Endothelial cell of umbilical vein (primary cell): ENCODE results near the gene SLC52A1. TPM values are rescaled to one million over a fixed set of nuclear protein-coding genes. Genes with fewer than 3 reads are reported as not detected.

Source experiments
- BruUV-seq: library from RNA; stranded (reverse); fragments of 400-500 nt; replicated peaks from 2 replicates; lab custom pipeline; 2021; lab: Mats Ljungman, UMichigan
- CTCF ChIA-PET: fragments of 300-600, 350-600 bp; sonication (Branson Sonifier 250); formaldehyde crosslinking; loops from one replicate; lab custom pipeline; 2021; ENCODE audit warnings: antibody characterized with exemption, inconsistent platforms; lab: Charles Lee
- POLR2A ChIA-PET: fragments of 300-600, 350-600 bp; sonication (Branson Sonifier 250); formaldehyde crosslinking; loops from one replicate; lab custom pipeline; 2021; ENCODE audit warnings: antibody characterized with exemption, inconsistent platforms; lab: Charles Lee
- DNase-seq: peaks from one replicate; pipeline ENCODE4 v3.0.0-alpha.2; 2011; ENCODE audit warnings: low read depth, low spot score
- FAIRE-seq: peaks from 2 replicates; lab custom pipeline; 2011; peaks lifted over from hg19 to GRCh38; lab: Jason Lieb, UNC
- H2AFZ ChIP-seq: 2 replicates; pipeline ENCODE4 v1.6.0; 2012; ENCODE audit warnings: low read depth, low read length, control low read depth, inconsistent platforms
- H3K27ac ChIP-seq: 2 replicates; pipeline ENCODE4 v1.5.1; 2011; ENCODE audit warnings: low read depth, mild to moderate bottlenecking, control low read depth, low read length, moderate library complexity; ENCODE audit not compliant: insufficient read depth
- H3K27me3 ChIP-seq, 2 experiments: 2 replicates each; pipeline versions ENCODE4 v1.6.0 to v1.6.1; 2011; ENCODE audit warnings: low read length in 2 of 2, mixed read lengths in 1 of 2; ENCODE audit not compliant: control insufficient read depth in 2 of 2, insufficient read depth in 2 of 2
- H3K36me3 ChIP-seq, 2 experiments: 2 replicates in 1 of 2; 3 replicates in 1 of 2; pipeline ENCODE4 v1.5.1; 2011; ENCODE audit warnings: low read length in 2 of 2, mild to moderate bottlenecking in 1 of 2, moderate library complexity in 1 of 2; ENCODE audit not compliant: control insufficient read depth in 2 of 2, insufficient read depth in 2 of 2; ENCODE audit errors: extremely low read depth in 1 of 2
- H3K4me1 ChIP-seq: 3 replicates; pipeline ENCODE4 v1.5.1; 2011; ENCODE audit warnings: mild to moderate bottlenecking, low read length; ENCODE audit not compliant: control insufficient read depth, insufficient read depth; ENCODE audit errors: extremely low read depth
- H3K4me2 ChIP-seq: 2 replicates; pipeline ENCODE4 v1.6.1; 2011; ENCODE audit warnings: low read length, control low read depth, mixed read lengths; ENCODE audit not compliant: insufficient read depth
- H3K4me3 ChIP-seq, 3 experiments: fragments of 200-600 bp in 1 of 3; sonication (generic), shearing (Covaris generic) in 1 of 3; replicated peaks in 1 of 3; 2 replicates each; pipeline ENCODE4 v1.5.1; 2011 to 2016; ENCODE audit warnings: control low read depth in 3 of 3, low read length in 3 of 3, mild to moderate bottlenecking in 2 of 3, inconsistent platforms in 1 of 3, low read depth in 1 of 3, moderate library complexity in 1 of 3; ENCODE audit not compliant: insufficient read depth in 1 of 3
- H3K79me2 ChIP-seq: 2 replicates; pipeline ENCODE4 v1.6.0; 2012; ENCODE audit warnings: low read length, inconsistent platforms; ENCODE audit not compliant: control insufficient read depth, insufficient read depth
- H3K9ac ChIP-seq: replicated peaks from 2 replicates; pipeline ENCODE3; 2011; ENCODE audit warnings: low read length, control low read depth; ENCODE audit not compliant: insufficient read depth; ENCODE audit errors: extremely low read depth
- H3K9me1 ChIP-seq: replicated peaks from 3 replicates; pipeline ENCODE4 v1.6.0; 2011; ENCODE audit warnings: mild to moderate bottlenecking, low read length; ENCODE audit not compliant: control insufficient read depth, insufficient read depth; ENCODE audit errors: extremely low read depth
- H3K9me3 ChIP-seq: replicated peaks from 2 replicates; pipeline ENCODE4 v1.5.1; 2012; ENCODE audit warnings: low read length, inconsistent platforms; ENCODE audit not compliant: control insufficient read depth, insufficient read depth
- H4K20me1 ChIP-seq: replicated peaks from 2 replicates; pipeline ENCODE3; 2011; ENCODE audit warnings: mild to moderate bottlenecking, low read length; ENCODE audit not compliant: control insufficient read depth, insufficient read depth; ENCODE audit errors: extremely low read depth
- CTCF ChIP-seq, 2 donors: IDR thresholded peaks; 1 replicate in 1 of 2; 2 replicates in 1 of 2; pipeline ENCODE4 v1.5.1; 2011; ENCODE audit warnings: low read length in 2 of 2, mild to moderate bottlenecking in 2 of 2, moderate library complexity in 2 of 2, control low read depth in 1 of 2, inconsistent platforms in 1 of 2, low read depth in 1 of 2; ENCODE audit not compliant: insufficient read depth in 1 of 2; ENCODE audit errors: extremely low read depth in 1 of 2
- EZH2 ChIP-seq: IDR thresholded peaks from 2 replicates; pipeline ENCODE4 v1.6.1; 2012; ENCODE audit warnings: borderline replicate concordance, low read depth, mild to moderate bottlenecking, moderate library complexity, low read length, inconsistent platforms; ENCODE audit not compliant: severe bottlenecking
- FOS ChIP-seq: IDR thresholded peaks from 2 replicates; pipeline ENCODE4 v1.6.1; 2011; ENCODE audit warnings: mild to moderate bottlenecking, low read length, moderate library complexity, borderline replicate concordance; ENCODE audit not compliant: insufficient read depth
- GATA2 ChIP-seq: IDR thresholded peaks from 2 replicates; pipeline ENCODE4 v1.7.0; 2011; ENCODE audit warnings: low read depth, mild to moderate bottlenecking, moderate library complexity, mixed read lengths, low read length; ENCODE audit not compliant: insufficient read length, insufficient read depth
- JUN ChIP-seq: IDR thresholded peaks from 2 replicates; pipeline ENCODE4 v1.6.1; 2011; ENCODE audit warnings: borderline replicate concordance, low read depth; ENCODE audit not compliant: insufficient read length, insufficient read depth
- MAX ChIP-seq: IDR thresholded peaks from 2 replicates; pipeline ENCODE4 v1.6.1; 2011; ENCODE audit not compliant: insufficient read depth, insufficient read length
- MYC ChIP-seq: IDR thresholded peaks from one replicate; pipeline ENCODE4 v1.6.1; 2011; ENCODE audit warnings: mild to moderate bottlenecking, low read depth, low read length
- POLR2A ChIP-seq: IDR thresholded peaks from 2 replicates; pipeline ENCODE4 v1.6.1; 2012; ENCODE audit warnings: low read depth, mild to moderate bottlenecking, control low read depth, low read length
- POLR2AphosphoS5 ChIP-seq: IDR thresholded peaks from 2 replicates; pipeline ENCODE4 v1.6.1; 2012; ENCODE audit warnings: low read depth, mild to moderate bottlenecking, control low read depth, low read length, moderate library complexity; ENCODE audit not compliant: insufficient read depth
- dilution Hi-C: fragments of 300-500 bp; cut with MboI; formaldehyde crosslinking; loops from one replicate; pipeline ENCODE4 v1.15.0; 2019; ENCODE audit warnings: low sequenced_read_pairs; ENCODE audit not compliant: extremely low pct_ligation_motif_present
- intact Hi-C: fragments of 100-400 bp; cut with micrococcal nuclease; formaldehyde crosslinking; loops from one replicate; pipeline ENCODE4 v1.10.0; 2022
- polyA plus RNA-seq, 4 experiments: library from polyadenylated mRNA; depleted of rRNA in 3 of 4; stranded (reverse) in 3 of 4; unstranded in 1 of 4; fragments of >200 nt; gene quantifications; 2 replicates each; pipeline versions ENCODE4 v1.2.1 to v1.2.3, GENCODE V29; 2011 to 2012; ENCODE audit warnings: missing spikeins in 1 of 4
- total RNA-seq: library from RNA; stranded (reverse); gene quantifications from 2 replicates; pipeline ENCODE4 v1.2.3, GENCODE V29; 2021

The SLC52A1 gene
- total and polyA plus RNA-seq, 2 donors (not counting 3 experiments of a cell fraction or from before 2014, with no cell fraction given): 0.04 TPM; not detected in 1

GRCh38 chr17:4994081-4994595 lies 41.1 kb downstream of the SLC52A1 start:
- DNase-seq: no peak
- H3K27me3 ChIP-seq: no peaks in the 10 kb centered on the region
- H3K4me3 ChIP-seq: no peak overlapping the region
- ChIA-PET CTCF (no interaction called here), POLR2A (no interaction called here)
- no peak overlapping the region for H2AFZ ChIP-seq
- no peaks in the 10 kb centered on the region for H4K20me1 ChIP-seq
- no peak overlapping the region for H3K27ac ChIP-seq
- no peak overlapping the region for H3K9ac ChIP-seq
- peaks cover 13% of the 10 kb centered on the region for H3K79me2 ChIP-seq
- no peaks in the 10 kb centered on the region for H3K9me3 ChIP-seq
- intact Hi-C loops: no loop called here
- peaks cover 9% of the 10 kb centered on the region for H3K4me1 ChIP-seq
- FAIRE-seq: no peak
- TF ChIP-seq POLR2A (no peak), MYC (no peak), MAX (no peak), EZH2 (no peak), POLR2AphosphoS5 (no peak), FOS (no peak), GATA2 (no peak), JUN (no peak), CTCF (IDR thresholded peaks at IDR 0.05; ENCODE audit: extremely low read depth in 1 of 2, insufficient read depth in 1 of 2, low read depth in 1 of 2, low read length in 2 of 2) (no peak)
- no peaks in the 10 kb centered on the region for H3K36me3 ChIP-seq
- dilution Hi-C loops: no loop called here
- BruUV-seq: no TSS peak
- H3K4me2 ChIP-seq: no peak overlapping the region
- H3K9me1 ChIP-seq: no peaks in the 10 kb centered on the region
